CD4-positive, alpha-beta T cell (primary cell): ENCODE results near the gene DAD1. TPM values are rescaled to one million over a fixed set of nuclear protein-coding genes. Genes with fewer than 3 reads are reported as not detected.

Experiments used
- ATAC-seq: fragments of 200-7000 bp; cut with Tn5 transposase; one replicate; pipeline ENCODE4 v1.10.0; 2022; ENCODE audit warnings: mild to moderate bottlenecking; ENCODE audit not compliant: poor library complexity
- CTCF ChIA-PET: fragments of 350-600 bp; sonication (Branson Sonifier 250); formaldehyde crosslinking; loops from one replicate; lab custom pipeline; 2021; ENCODE audit warnings: antibody characterized with exemption, inconsistent platforms; lab: Charles Lee
- POLR2A ChIA-PET: fragments of 350-600 bp; sonication (Branson Sonifier 250); formaldehyde crosslinking; loops from one replicate; lab custom pipeline; 2021; ENCODE audit warnings: antibody characterized with exemption, inconsistent platforms; lab: Charles Lee
- DNase-seq, 14 experiments: peaks; one replicate each; pipeline ENCODE4 v3.0.0-alpha.2; 2013 to 2020; ENCODE audit warnings: mixed read lengths in 2 of 14
- H3K27ac ChIP-seq, 2 donors: one replicate each; pipeline versions ENCODE4 v1.5.1 to v1.7.0; 2013; ENCODE audit warnings: low read length in 2 of 2, low read depth in 1 of 2, mild to moderate bottlenecking in 1 of 2
- H3K27me3 ChIP-seq, 2 experiments: 1 replicate in 1 of 2; 2 replicates in 1 of 2; pipeline versions ENCODE4 v1.6.1 to v1.7.0; 2013; ENCODE audit warnings: low read length in 2 of 2, control low read depth in 1 of 2, mild to moderate bottlenecking in 1 of 2, moderate library complexity in 1 of 2; ENCODE audit not compliant: insufficient read depth in 2 of 2, control insufficient read depth in 1 of 2
- H3K36me3 ChIP-seq: one replicate; pipeline ENCODE4 v1.6.1; 2013; ENCODE audit warnings: low read length, control low read depth; ENCODE audit not compliant: insufficient read depth
- H3K4me1 ChIP-seq: one replicate; pipeline ENCODE4 v1.6.1; 2013; ENCODE audit warnings: low read length, control low read depth; ENCODE audit not compliant: insufficient read depth
- H3K4me3 ChIP-seq: one replicate; pipeline ENCODE4 v1.5.1; 2013; ENCODE audit warnings: mild to moderate bottlenecking, low read length, moderate library complexity
- H3K9me3 ChIP-seq, 2 experiments: 1 replicate in 1 of 2; 2 replicates in 1 of 2; pipeline versions ENCODE4 v1.6.1 to v1.7.0; 2013; ENCODE audit warnings: low read length in 2 of 2, mild to moderate bottlenecking in 2 of 2, control low read depth in 1 of 2, moderate library complexity in 1 of 2; ENCODE audit not compliant: control insufficient read depth in 1 of 2, insufficient read depth in 1 of 2
- H3K27ac Mint-ChIP-seq: one replicate; pipeline ENCODE4 v1.8.0; 2020; ENCODE audit warnings: mixed read lengths
- H3K27me3 Mint-ChIP-seq: one replicate; pipeline ENCODE4 v1.8.0; 2021; ENCODE audit warnings: mixed read lengths
- H3K36me3 Mint-ChIP-seq: one replicate; pipeline ENCODE4 v1.8.0; 2021; ENCODE audit warnings: low read depth, mixed read lengths
- H3K4me1 Mint-ChIP-seq: one replicate; pipeline ENCODE4 v1.8.0; 2021; ENCODE audit warnings: low read depth, mixed read lengths
- H3K4me3 Mint-ChIP-seq: one replicate; pipeline ENCODE4 v1.8.0; 2020; ENCODE audit warnings: mild to moderate bottlenecking, mixed read lengths
- H3K9me3 Mint-ChIP-seq: one replicate; pipeline ENCODE4 v1.8.0; 2020; ENCODE audit warnings: mixed read lengths
- intact Hi-C, 2 experiments: fragments of 100-400 bp; cut with DNase I in 1 of 2; cut with micrococcal nuclease in 1 of 2; formaldehyde crosslinking; loops; one replicate each; pipeline versions ENCODE4 v1.15.1 to v1.9.0; 2023 to 2025; cut with DNase I, micrococcal nuclease
- total RNA-seq, 174 experiments: library from RNA in 2 of 174; stranded (reverse) in 2 of 174; gene quantifications; one replicate each; pipeline ENCODE4 v1.2.3 and lab custom pipeline; 2021 to 2026
- TF ChIP-seq, protein P1 (sequence below): fragments of 200-600 bp; IDR thresholded peaks from one replicate; pipeline ENCODE4 v1.8.0; 2022; ENCODE audit warnings: antibody characterized with exemption, mild to moderate bottlenecking

Gene DAD1
- total RNA-seq, 2 experiments from 2014 or later, result 41.8 to 44.1 TPM

DNA sequence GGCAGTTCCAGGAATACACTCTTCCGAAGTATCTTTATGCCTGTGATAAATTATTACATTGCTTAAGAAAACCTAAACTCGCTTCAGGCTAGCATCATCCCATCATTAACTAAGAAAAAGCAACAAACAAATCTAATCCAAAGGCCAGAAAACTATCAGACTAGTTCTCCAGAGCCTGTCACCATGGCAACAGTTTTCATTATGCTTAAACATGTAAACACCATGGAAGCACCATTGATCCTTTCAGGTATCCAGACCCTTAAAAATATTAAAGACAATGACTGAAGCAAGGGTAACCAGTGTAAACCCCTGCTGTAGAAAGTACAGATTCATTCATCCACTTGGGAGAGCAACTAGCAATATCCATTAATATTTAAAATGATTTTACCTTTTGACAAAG is 9.8 kb downstream of the DAD1 start:
- intact Hi-C loops, result no loop called here
- peak overlapping the region; percentile 74 for H3K27ac Mint-ChIP-seq
- no peaks in the 10 kb centered on the region for H3K27me3 Mint-ChIP-seq
- peaks cover 54% of the 10 kb centered on the region for H3K36me3 Mint-ChIP-seq
- peaks cover 77% of the 10 kb centered on the region for H3K4me1 Mint-ChIP-seq
- ATAC-seq (no peak), DNase-seq (peak in 1 of 14 experiments; percentile 29)
- H3K4me1 ChIP-seq, result peaks cover 38% of the 10 kb centered on the region
- no peaks in the 10 kb centered on the region for H3K9me3 ChIP-seq
- CTCF ChIA-PET, result interaction anchor here (1.3 to 1.5 kb wide), 2 partner anchors 8 to 9 kb away, joined by 3 to 9 read pairs; no protein-coding TSS in a partner anchor
- POLR2A ChIA-PET, result interaction anchor here (0.9 to 1.7 kb wide), 4 partner anchors 9 to 576 kb away, joined by 3 to 10 read pairs (median 3); no protein-coding TSS in a partner anchor
- H3K27me3 ChIP-seq, result no peaks in the 10 kb centered on the region
- H3K27ac ChIP-seq, result no peak overlapping the region
- H3K9me3 Mint-ChIP-seq, result no peaks in the 10 kb centered on the region
- peak overlapping the region; percentile 5 for H3K4me3 Mint-ChIP-seq
- peaks cover 11% of the 10 kb centered on the region for H3K36me3 ChIP-seq
- no peak overlapping the region for H3K4me3 ChIP-seq
- TF ChIP-seq, protein P1, sequence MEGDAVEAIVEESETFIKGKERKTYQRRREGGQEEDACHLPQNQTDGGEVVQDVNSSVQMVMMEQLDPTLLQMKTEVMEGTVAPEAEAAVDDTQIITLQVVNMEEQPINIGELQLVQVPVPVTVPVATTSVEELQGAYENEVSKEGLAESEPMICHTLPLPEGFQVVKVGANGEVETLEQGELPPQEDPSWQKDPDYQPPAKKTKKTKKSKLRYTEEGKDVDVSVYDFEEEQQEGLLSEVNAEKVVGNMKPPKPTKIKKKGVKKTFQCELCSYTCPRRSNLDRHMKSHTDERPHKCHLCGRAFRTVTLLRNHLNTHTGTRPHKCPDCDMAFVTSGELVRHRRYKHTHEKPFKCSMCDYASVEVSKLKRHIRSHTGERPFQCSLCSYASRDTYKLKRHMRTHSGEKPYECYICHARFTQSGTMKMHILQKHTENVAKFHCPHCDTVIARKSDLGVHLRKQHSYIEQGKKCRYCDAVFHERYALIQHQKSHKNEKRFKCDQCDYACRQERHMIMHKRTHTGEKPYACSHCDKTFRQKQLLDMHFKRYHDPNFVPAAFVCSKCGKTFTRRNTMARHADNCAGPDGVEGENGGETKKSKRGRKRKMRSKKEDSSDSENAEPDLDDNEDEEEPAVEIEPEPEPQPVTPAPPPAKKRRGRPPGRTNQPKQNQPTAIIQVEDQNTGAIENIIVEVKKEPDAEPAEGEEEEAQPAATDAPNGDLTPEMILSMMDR, result no peak

DNA sequence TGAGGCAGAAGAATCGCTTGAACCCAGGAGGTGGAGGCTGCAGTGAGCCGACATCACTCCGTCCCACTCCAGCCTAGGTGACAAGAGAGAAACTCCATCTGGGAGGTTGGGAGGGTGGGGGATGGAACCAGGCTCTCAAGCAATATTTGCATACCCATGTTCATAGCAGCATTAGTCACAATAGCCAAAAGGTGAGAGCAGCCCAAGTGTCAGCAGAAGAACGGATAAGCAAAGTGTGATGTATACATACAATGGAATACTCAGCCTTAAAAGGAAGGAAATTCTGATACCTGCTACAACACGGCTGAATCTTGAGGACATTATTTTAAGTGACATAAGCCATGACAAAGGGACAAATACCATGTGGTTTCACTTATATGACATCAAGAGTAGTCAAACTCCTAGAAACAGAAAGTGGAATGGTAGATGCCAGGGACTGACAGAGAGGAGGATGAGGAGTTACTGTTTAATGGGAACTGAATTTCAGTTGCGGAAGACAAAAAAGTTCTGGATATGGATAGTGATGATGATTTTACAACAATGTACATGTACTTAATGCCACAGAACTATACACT is 11.6 kb downstream of the DAD1 start:
- ATAC-seq (peak; percentile 39), DNase-seq (no peak)
- Mint-ChIP-seq H3K36me3 (peaks cover 61% of the 10 kb centered on the region), H3K4me1 (peaks cover 68% of the 10 kb centered on the region), H3K9me3 (no peaks in the 10 kb centered on the region), H3K4me3 (peak overlapping the region; percentile 3), H3K27ac (peak overlapping the region; percentile 69), H3K27me3 (no peaks in the 10 kb centered on the region)
- TF ChIP-seq, protein P1, result no peak
- no peaks in the 10 kb centered on the region for H3K9me3 ChIP-seq
- POLR2A ChIA-PET, result interaction anchor here (2.0 kb wide), 1 partner anchor 11 kb away, joined by 4 read pairs; the partner anchor contains the start of gene DAD1
- CTCF ChIA-PET, result no interaction called here
- H3K36me3 ChIP-seq, result peaks cover 27% of the 10 kb centered on the region
- intact Hi-C loops, result no loop called here
- H3K27me3 ChIP-seq, result no peaks in the 10 kb centered on the region
- H3K27ac ChIP-seq, result no peak overlapping the region
- peaks cover 27% of the 10 kb centered on the region for H3K4me1 ChIP-seq
- no peak overlapping the region for H3K4me3 ChIP-seq

DNA sequence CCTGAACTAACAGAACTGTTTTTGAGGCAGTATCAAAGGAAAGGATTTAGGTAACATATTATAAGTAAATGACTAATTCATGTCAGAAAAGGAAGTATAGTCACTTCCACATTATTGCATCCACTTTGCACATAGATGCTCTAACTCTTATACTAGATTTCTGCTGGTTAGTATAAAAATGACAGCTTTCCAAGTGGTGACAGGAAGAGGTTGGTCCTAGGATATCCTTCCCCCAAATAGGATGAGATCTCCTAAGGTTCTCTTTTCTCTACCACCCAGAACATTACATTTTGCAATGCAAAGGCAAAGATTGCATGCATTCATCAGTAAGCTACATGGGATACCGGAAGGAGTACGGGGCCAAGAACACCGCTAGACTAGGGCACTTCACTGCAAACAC is 15.2 kb downstream of the DAD1 start:
- no peak for ATAC-seq
- intact Hi-C loops, result loop anchor here (5.0 kb wide), 2 partner anchors 483 to 657 kb away; partner anchors contain the start of gene CDH24 (in 2 of the 2)
- POLR2A ChIA-PET, result interaction anchor here (4.9 kb wide), 1 partner anchor 18 kb away, joined by 179 read pairs; no protein-coding TSS in a partner anchor

More for the DNA sequence above, 15.2 kb downstream of the DAD1 start:
- peaks cover 42% of the 10 kb centered on the region for H3K36me3 ChIP-seq
- no peak overlapping the region for H3K27ac ChIP-seq
- H3K9me3 ChIP-seq, result no peaks in the 10 kb centered on the region
- no peak for DNase-seq
- peaks cover 32% of the 10 kb centered on the region for H3K4me1 ChIP-seq
- H3K27me3 Mint-ChIP-seq, result no peaks in the 10 kb centered on the region
- TF ChIP-seq, protein P1, result no peak
- CTCF ChIA-PET, result interaction anchor here (1.2 to 10.2 kb wide), 3 partner anchors 15 to 80 kb away, joined by 3 to 211 read pairs (median 7); partner anchors contain the start of gene DAD1
- H3K27me3 ChIP-seq, result no peaks in the 10 kb centered on the region
- no peak overlapping the region for H3K4me3 ChIP-seq
- H3K36me3 Mint-ChIP-seq, result peaks cover 64% of the 10 kb centered on the region
- peak overlapping the region; percentile 21 for H3K27ac Mint-ChIP-seq
- H3K9me3 Mint-ChIP-seq, result no peaks in the 10 kb centered on the region
- H3K4me1 Mint-ChIP-seq, result peaks cover 62% of the 10 kb centered on the region
- no peak overlapping the region for H3K4me3 Mint-ChIP-seq
